Neural cell (in vitro differentiated cells): Measurements from ENCODE around the gene PCGF5. TPM values are rescaled to one million over a fixed set of nuclear protein-coding genes. Genes with fewer than 3 reads are reported as not detected.
"Not testable (repeated sequence)": the region's sequence is repeated elsewhere in the genome, so short reads cannot be mapped to it uniquely, and the experiment has no call there.

Source experiments
- H2AFZ ChIP-seq: fragments of 200-600, 300-800 bp; sonication (generic), shearing (Covaris generic); 2 replicates; pipeline ENCODE4 v1.6.0; 2014; ENCODE audit warnings: low read depth, mild to moderate bottlenecking, antibody characterized with exemption, low read length, moderate library complexity
- H3F3A ChIP-seq: fragments of 200-600 bp; shearing (Covaris generic); 2 replicates; pipeline ENCODE4 v1.6.1; 2016; ENCODE audit warnings: mild to moderate bottlenecking, moderate library complexity, mixed read lengths, antibody characterized with exemption, low read length; ENCODE audit not compliant: insufficient read depth, poor library complexity, severe bottlenecking
- H3K27ac ChIP-seq: fragments of 200-600, 300-800 bp; sonication (generic), shearing (Covaris generic); 2 replicates; pipeline ENCODE4 v1.5.1; 2014; ENCODE audit warnings: mild to moderate bottlenecking, low read length, moderate library complexity
- H3K27me3 ChIP-seq: fragments of 300-800, 200-600 bp; sonication (generic), shearing (Covaris generic); 2 replicates; pipeline ENCODE4 v1.6.0; 2014; ENCODE audit warnings: mild to moderate bottlenecking, low read depth, low read length, moderate library complexity; ENCODE audit not compliant: insufficient read depth
- H3K36me3 ChIP-seq: fragments of 300-800, 200-600 bp; sonication (generic), shearing (Covaris generic); 2 replicates; pipeline ENCODE4 v1.5.1; 2014; ENCODE audit warnings: mild to moderate bottlenecking, antibody characterized with exemption, low read length, moderate library complexity; ENCODE audit not compliant: insufficient read depth
- H3K4me2 ChIP-seq: fragments of 300-800, 200-600 bp; sonication (generic), shearing (Covaris generic); 2 replicates; pipeline ENCODE4 v1.6.0; 2014; ENCODE audit warnings: mild to moderate bottlenecking, low read length
- H3K4me3 ChIP-seq: fragments of 300-800, 200-600 bp; sonication (generic), shearing (Covaris generic); 2 replicates; pipeline ENCODE4 v1.5.1; 2014; ENCODE audit warnings: mild to moderate bottlenecking, low read length, moderate library complexity
- H3K79me2 ChIP-seq: fragments of 200-600 bp; shearing (Covaris generic); replicated peaks from 2 replicates; pipeline ENCODE4 v1.6.0; 2014; ENCODE audit warnings: mild to moderate bottlenecking, low read length, moderate library complexity; ENCODE audit not compliant: insufficient read depth
- H3K9ac ChIP-seq: fragments of 300-800, 200-600 bp; sonication (generic), shearing (Covaris generic); 2 replicates; pipeline ENCODE4 v1.6.1; 2016; ENCODE audit warnings: mild to moderate bottlenecking, low read length, mixed read lengths
- H3K9me2 ChIP-seq: fragments of 200-600 bp; shearing (Covaris generic); 2 replicates; pipeline ENCODE4 v1.6.1; 2016; ENCODE audit warnings: mild to moderate bottlenecking, low read length, mixed read lengths; ENCODE audit not compliant: insufficient read depth
- H3K9me3 ChIP-seq: fragments of 200-600, 300-800 bp; sonication (generic), shearing (Covaris generic); 2 replicates; pipeline ENCODE4 v1.6.1; 2016; ENCODE audit warnings: mild to moderate bottlenecking, mixed run types, low read length, moderate library complexity, mixed read lengths
- H4K20me1 ChIP-seq: fragments of 200-600 bp; shearing (Covaris generic); 2 replicates; pipeline ENCODE4 v1.6.1; 2016; ENCODE audit warnings: mild to moderate bottlenecking, mixed run types; ENCODE audit not compliant: insufficient read depth
- EP300 ChIP-seq: fragments of 450-650 bp; conservative IDR thresholded peaks from 2 replicates; pipeline ENCODE4 v1.6.1; 2014; ENCODE audit warnings: antibody characterized with exemption, mild to moderate bottlenecking, moderate library complexity; ENCODE audit not compliant: poor library complexity, severe bottlenecking
- EZH2 ChIP-seq: fragments of 200-600, 300-800 bp; shearing (Covaris generic), sonication (generic); IDR thresholded peaks from 2 replicates; pipeline ENCODE4 v1.6.1; 2014; ENCODE audit warnings: antibody characterized with exemption, low read length, borderline replicate concordance, mild to moderate bottlenecking; ENCODE audit not compliant: insufficient read depth, poor library complexity, severe bottlenecking
- MXI1 ChIP-seq: fragments of 450-650 bp; conservative IDR thresholded peaks from 2 replicates; pipeline ENCODE4 v1.6.1; 2014; ENCODE audit warnings: antibody characterized with exemption, mild to moderate bottlenecking; ENCODE audit not compliant: poor library complexity, severe bottlenecking
- POLR2AphosphoS5 ChIP-seq: IDR thresholded peaks from 2 replicates; pipeline ENCODE4 v1.6.1; 2012
- RAD21 ChIP-seq: fragments of 450-650 bp; conservative IDR thresholded peaks from 2 replicates; pipeline ENCODE4 v1.6.1; 2014; ENCODE audit warnings: antibody characterized with exemption, mild to moderate bottlenecking, moderate library complexity
- SMC3 ChIP-seq: fragments of 450-650 bp; conservative IDR thresholded peaks from 2 replicates; pipeline ENCODE4 v1.6.1; 2014; ENCODE audit warnings: antibody characterized with exemption, mild to moderate bottlenecking, moderate library complexity; ENCODE audit not compliant: poor library complexity
- TAF1 ChIP-seq: IDR thresholded peaks from 2 replicates; pipeline ENCODE4 v1.6.1; 2012; ENCODE audit warnings: low read depth
- polyA plus RNA-seq: library from polyadenylated mRNA; depleted of rRNA; stranded (reverse); fragments of >200 nt; gene quantifications from 2 replicates; pipeline ENCODE4 v1.2.3, GENCODE V29; 2014
- TF ChIP-seq, protein P1 (sequence below): IDR thresholded peaks from 2 replicates; pipeline ENCODE4 v1.6.1; 2012; ENCODE audit warnings: borderline replicate concordance
- TF ChIP-seq, protein P2 (sequence below): fragments of 450-650 bp; IDR thresholded peaks from 2 replicates; pipeline ENCODE4 v1.5.1; 2014; ENCODE audit warnings: antibody characterized with exemption, mild to moderate bottlenecking, moderate library complexity; ENCODE audit not compliant: poor library complexity, severe bottlenecking

Gene PCGF5
- polyA plus RNA-seq, 1 donor from 2014 or later = 5.6 TPM

DNA sequence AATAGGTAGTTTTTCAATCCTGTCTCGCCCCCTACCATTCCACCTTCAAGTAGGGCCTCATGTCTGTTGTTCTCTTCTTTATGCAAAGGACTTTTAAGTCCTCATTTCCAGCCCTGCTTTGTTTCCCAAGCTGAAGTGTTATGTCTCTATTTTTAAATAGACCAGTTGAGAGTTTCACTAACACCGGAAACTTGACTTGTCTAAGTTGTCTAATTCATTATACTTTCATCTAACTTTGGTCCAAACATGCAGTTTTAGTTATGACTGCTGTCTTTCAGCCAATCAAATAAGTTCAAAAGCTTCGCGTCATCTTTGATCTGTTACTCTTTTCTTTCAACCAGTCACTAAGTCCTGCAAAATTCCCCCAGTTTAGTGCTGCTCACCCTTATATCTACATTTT lies 32.8 kb downstream of the PCGF5 start:
- Histone ChIP-seq H3K9me2 (no peaks in the 10 kb centered on the region), H3K4me2 (no peak overlapping the region), H3K9me3 (no peaks in the 10 kb centered on the region), H3K27ac (no peak overlapping the region), H2AFZ (no peak overlapping the region), H3K36me3 (no peaks in the 10 kb centered on the region), H3F3A (no peaks in the 10 kb centered on the region), H4K20me1 (no peaks in the 10 kb centered on the region), H3K27me3 (no peaks in the 10 kb centered on the region), H3K79me2 (no peaks in the 10 kb centered on the region), H3K4me3 (no peak overlapping the region), H3K9ac (no peak overlapping the region)
- no peak for TF ChIP-seq SMC3
- TF ChIP-seq, protein P1, sequence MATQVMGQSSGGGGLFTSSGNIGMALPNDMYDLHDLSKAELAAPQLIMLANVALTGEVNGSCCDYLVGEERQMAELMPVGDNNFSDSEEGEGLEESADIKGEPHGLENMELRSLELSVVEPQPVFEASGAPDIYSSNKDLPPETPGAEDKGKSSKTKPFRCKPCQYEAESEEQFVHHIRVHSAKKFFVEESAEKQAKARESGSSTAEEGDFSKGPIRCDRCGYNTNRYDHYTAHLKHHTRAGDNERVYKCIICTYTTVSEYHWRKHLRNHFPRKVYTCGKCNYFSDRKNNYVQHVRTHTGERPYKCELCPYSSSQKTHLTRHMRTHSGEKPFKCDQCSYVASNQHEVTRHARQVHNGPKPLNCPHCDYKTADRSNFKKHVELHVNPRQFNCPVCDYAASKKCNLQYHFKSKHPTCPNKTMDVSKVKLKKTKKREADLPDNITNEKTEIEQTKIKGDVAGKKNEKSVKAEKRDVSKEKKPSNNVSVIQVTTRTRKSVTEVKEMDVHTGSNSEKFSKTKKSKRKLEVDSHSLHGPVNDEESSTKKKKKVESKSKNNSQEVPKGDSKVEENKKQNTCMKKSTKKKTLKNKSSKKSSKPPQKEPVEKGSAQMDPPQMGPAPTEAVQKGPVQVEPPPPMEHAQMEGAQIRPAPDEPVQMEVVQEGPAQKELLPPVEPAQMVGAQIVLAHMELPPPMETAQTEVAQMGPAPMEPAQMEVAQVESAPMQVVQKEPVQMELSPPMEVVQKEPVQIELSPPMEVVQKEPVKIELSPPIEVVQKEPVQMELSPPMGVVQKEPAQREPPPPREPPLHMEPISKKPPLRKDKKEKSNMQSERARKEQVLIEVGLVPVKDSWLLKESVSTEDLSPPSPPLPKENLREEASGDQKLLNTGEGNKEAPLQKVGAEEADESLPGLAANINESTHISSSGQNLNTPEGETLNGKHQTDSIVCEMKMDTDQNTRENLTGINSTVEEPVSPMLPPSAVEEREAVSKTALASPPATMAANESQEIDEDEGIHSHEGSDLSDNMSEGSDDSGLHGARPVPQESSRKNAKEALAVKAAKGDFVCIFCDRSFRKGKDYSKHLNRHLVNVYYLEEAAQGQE = no peak
- no peak for TF ChIP-seq EZH2
- TF ChIP-seq EP300 = no peak
- TF ChIP-seq MXI1 = no peak
- no peak for TF ChIP-seq RAD21
- TF ChIP-seq POLR2AphosphoS5 = no peak
- no peak for TF ChIP-seq TAF1
- TF ChIP-seq, protein P2, sequence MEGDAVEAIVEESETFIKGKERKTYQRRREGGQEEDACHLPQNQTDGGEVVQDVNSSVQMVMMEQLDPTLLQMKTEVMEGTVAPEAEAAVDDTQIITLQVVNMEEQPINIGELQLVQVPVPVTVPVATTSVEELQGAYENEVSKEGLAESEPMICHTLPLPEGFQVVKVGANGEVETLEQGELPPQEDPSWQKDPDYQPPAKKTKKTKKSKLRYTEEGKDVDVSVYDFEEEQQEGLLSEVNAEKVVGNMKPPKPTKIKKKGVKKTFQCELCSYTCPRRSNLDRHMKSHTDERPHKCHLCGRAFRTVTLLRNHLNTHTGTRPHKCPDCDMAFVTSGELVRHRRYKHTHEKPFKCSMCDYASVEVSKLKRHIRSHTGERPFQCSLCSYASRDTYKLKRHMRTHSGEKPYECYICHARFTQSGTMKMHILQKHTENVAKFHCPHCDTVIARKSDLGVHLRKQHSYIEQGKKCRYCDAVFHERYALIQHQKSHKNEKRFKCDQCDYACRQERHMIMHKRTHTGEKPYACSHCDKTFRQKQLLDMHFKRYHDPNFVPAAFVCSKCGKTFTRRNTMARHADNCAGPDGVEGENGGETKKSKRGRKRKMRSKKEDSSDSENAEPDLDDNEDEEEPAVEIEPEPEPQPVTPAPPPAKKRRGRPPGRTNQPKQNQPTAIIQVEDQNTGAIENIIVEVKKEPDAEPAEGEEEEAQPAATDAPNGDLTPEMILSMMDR = no peak

DNA sequence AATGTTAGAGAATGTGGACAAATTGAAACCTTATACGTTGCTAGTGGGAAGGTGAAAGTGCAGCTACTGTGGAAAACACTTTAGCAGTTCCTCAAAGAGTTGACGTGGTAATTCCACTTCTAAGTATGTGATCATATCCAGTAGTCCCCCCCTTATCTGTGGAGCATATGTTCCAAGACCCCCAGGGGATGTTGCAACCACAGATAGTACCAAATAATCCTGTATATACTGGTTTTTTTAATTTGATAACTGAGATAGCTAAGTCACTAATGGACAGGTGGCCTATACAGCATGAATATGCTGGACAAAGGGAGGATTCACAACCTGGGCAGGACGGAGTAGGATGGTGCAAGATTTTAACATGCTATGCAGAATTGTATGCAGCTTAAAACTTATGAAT lies 36.8 kb downstream of the PCGF5 start:
- H3K27ac ChIP-seq = no peak overlapping the region
- no peaks in the 10 kb centered on the region for H3K36me3 ChIP-seq
- H3K9me3 ChIP-seq = no peaks in the 10 kb centered on the region
- no peak overlapping the region for H3K4me3 ChIP-seq
- no peaks in the 10 kb centered on the region for H3K79me2 ChIP-seq
- no peaks in the 10 kb centered on the region for H3K9me2 ChIP-seq
- TF ChIP-seq, protein P1 = no peak
- H3F3A ChIP-seq = no peaks in the 10 kb centered on the region
- no peaks in the 10 kb centered on the region for H4K20me1 ChIP-seq
- H3K4me2 ChIP-seq = no peak overlapping the region
- no peak overlapping the region for H2AFZ ChIP-seq
- no peak overlapping the region for H3K9ac ChIP-seq
- H3K27me3 ChIP-seq = no peaks in the 10 kb centered on the region

DNA sequence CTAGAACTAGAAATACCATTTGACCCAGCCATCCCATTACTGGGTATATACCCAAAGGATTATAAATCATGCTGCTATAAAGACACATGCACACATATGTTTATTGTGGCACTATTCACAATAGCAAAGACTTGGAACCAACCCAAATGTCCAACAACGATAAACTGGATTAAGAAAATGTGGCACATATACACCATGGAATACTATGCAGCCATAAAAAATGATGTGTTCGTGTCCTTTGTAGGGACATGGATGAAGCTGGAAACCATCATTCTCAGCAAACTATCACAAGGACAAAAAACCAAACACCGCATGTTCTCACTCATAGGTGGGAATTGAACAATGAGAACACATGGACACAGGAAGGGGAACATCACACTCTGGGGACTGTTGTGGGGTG lies 40.0 kb downstream of the PCGF5 start:
- H3K9ac ChIP-seq, H3K9me2 ChIP-seq, H4K20me1 ChIP-seq, H3K27me3 ChIP-seq, H3K36me3 ChIP-seq, H3F3A ChIP-seq, H3K4me3 ChIP-seq, H2AFZ ChIP-seq, H3K4me2 ChIP-seq, H3K79me2 ChIP-seq, H3K27ac ChIP-seq, H3K9me3 ChIP-seq: not testable (repeated sequence)
